Panc1 (cell line): ENCODE data around the gene CCBE1. TPM values are rescaled to one million over a fixed set of nuclear protein-coding genes. Genes with fewer than 3 reads are reported as not detected.

Experiments
- ATAC-seq: fragments of 200-7000 bp; cut with Tn5 transposase; 2 replicates; pipeline ENCODE4 v1.9.1; 2020; ENCODE audit warnings: mild to moderate bottlenecking, moderate library complexity
- BruUV-seq: library from RNA; stranded (reverse); fragments of 400-500 nt; replicated peaks from 2 replicates; lab custom pipeline; 2021; lab: Mats Ljungman, UMichigan
- CTCF ChIA-PET: fragments of 300-600 bp; sonication (Branson Sonifier 250); formaldehyde crosslinking; loops from one replicate; lab custom pipeline; 2022; ENCODE audit warnings: antibody characterized with exemption; lab: Charles Lee
- POLR2A ChIA-PET: fragments of 300-600 bp; sonication (Branson Sonifier 250); formaldehyde crosslinking; loops from one replicate; lab custom pipeline; 2022; ENCODE audit warnings: antibody characterized with exemption; lab: Charles Lee
- DNase-seq: peaks from one replicate; pipeline ENCODE4 v3.0.0-alpha.2; 2010; ENCODE audit warnings: low read depth, low spot score
- H3K27ac ChIP-seq: 2 replicates; pipeline ENCODE4 v1.5.1; 2011; ENCODE audit warnings: mild to moderate bottlenecking, low read length, inconsistent platforms
- H3K27me3 ChIP-seq: fragments of 200-500 bp; sonication (Bioruptor generic); 2 replicates; pipeline ENCODE4 v1.6.0; 2014; ENCODE audit warnings: low read length, inconsistent platforms; ENCODE audit not compliant: control insufficient read depth, insufficient read depth
- H3K36me3 ChIP-seq: fragments of 200-500 bp; sonication (Bioruptor generic); 2 replicates; pipeline ENCODE4 v1.5.1; 2014; ENCODE audit warnings: inconsistent platforms, mild to moderate bottlenecking, low read length, moderate library complexity; ENCODE audit not compliant: control insufficient read depth, insufficient read depth
- H3K4me1 ChIP-seq: 2 replicates; pipeline ENCODE4 v1.5.1; 2011; ENCODE audit warnings: inconsistent platforms, mild to moderate bottlenecking, low read length, moderate library complexity; ENCODE audit not compliant: control insufficient read depth, insufficient read depth
- H3K4me3 ChIP-seq, 2 experiments: 2 replicates each; pipeline ENCODE4 v1.5.1; 2011 to 2012; ENCODE audit warnings: low read depth in 2 of 2, low read length in 2 of 2, mild to moderate bottlenecking in 2 of 2, inconsistent platforms in 1 of 2, moderate library complexity in 1 of 2
- H3K9me3 ChIP-seq: fragments of 200-500 bp; sonication (Bioruptor generic); 2 replicates; pipeline ENCODE4 v1.5.1; 2014; ENCODE audit warnings: low read depth, mild to moderate bottlenecking, inconsistent platforms, low read length, moderate library complexity; ENCODE audit not compliant: control insufficient read depth, insufficient read depth
- CTCF ChIP-seq: fragments of 450-650 bp; IDR thresholded peaks from 2 replicates; pipeline ENCODE4 v1.5.1; 2017; ENCODE audit warnings: mild to moderate bottlenecking
- POLR2AphosphoS5 ChIP-seq: IDR thresholded peaks from 2 replicates; pipeline ENCODE4 v1.6.1; 2012; ENCODE audit warnings: mild to moderate bottlenecking, low read depth, low read length, moderate library complexity
- REST ChIP-seq, 2 experiments: IDR thresholded peaks; 2 replicates each; pipeline ENCODE4 v1.6.1; 2011 to 2012; ENCODE audit warnings: low read depth in 2 of 2, control low read depth in 1 of 2, low read length in 1 of 2, mild to moderate bottlenecking in 1 of 2, moderate library complexity in 1 of 2; ENCODE audit not compliant: insufficient read depth in 1 of 2
- SIN3A ChIP-seq: IDR thresholded peaks from 2 replicates; pipeline ENCODE4 v1.6.1; 2012; ENCODE audit warnings: low read depth, mild to moderate bottlenecking, low read length, moderate library complexity, borderline replicate concordance; ENCODE audit not compliant: insufficient read depth
- TCF7L2 ChIP-seq: IDR thresholded peaks from 2 replicates; pipeline ENCODE4 v1.6.1; 2011; ENCODE audit warnings: mild to moderate bottlenecking, low read depth, low read length, inconsistent platforms
- in situ Hi-C: cut with HindIII; loops from 2 replicates; pipeline ENCODE4 v1.10.0; 2016; ENCODE audit warnings: low sequenced_read_pairs, low pct_unique_long_range_greater_than_20kb
- intact Hi-C: fragments of 100-400 bp; cut with micrococcal nuclease; formaldehyde crosslinking; loops from one replicate; pipeline ENCODE4 v1.10.0; 2022; ENCODE audit not compliant: unreplicated experiment
- total RNA-seq: library from RNA; stranded (reverse); gene quantifications from one replicate; pipeline ENCODE4 v1.2.1, GENCODE V29; 2021; ENCODE audit not compliant: unreplicated experiment

The CCBE1 gene
- total RNA-seq, 1 experiment from 2014 or later = 0.13 TPM

GRCh38 chr18:59704146-59704545 is 6.9 kb upstream of the CCBE1 start:
- CTCF ChIA-PET = no interaction called here
- Histone ChIP-seq H3K4me1 (no peaks in the 10 kb centered on the region), H3K27ac (no peak overlapping the region), H3K9me3 (no peaks in the 10 kb centered on the region), H3K27me3 (no peaks in the 10 kb centered on the region), H3K4me3 (no peak overlapping the region), H3K36me3 (no peaks in the 10 kb centered on the region)
- POLR2A ChIA-PET = no interaction called here
- no peak for ATAC-seq
- no peak for TF ChIP-seq POLR2AphosphoS5
- TF ChIP-seq SIN3A = no peak
- TF ChIP-seq REST (IDR thresholded peaks at IDR 0.05; ENCODE audit: insufficient read depth in 1 of 2, low read depth in 2 of 2, low read length in 1 of 2) = no peak
- no peak for TF ChIP-seq CTCF
- TF ChIP-seq TCF7L2 = no peak
- in situ Hi-C loops = no loop called here
- intact Hi-C loops = no loop called here
- no peak for DNase-seq
- no TSS peak for BruUV-seq

GRCh38 chr18:59701272-59701671 is 4.0 kb upstream of the CCBE1 start:
- Histone ChIP-seq H3K27me3 (no peaks in the 10 kb centered on the region), H3K9me3 (no peaks in the 10 kb centered on the region), H3K4me3 (no peak overlapping the region), H3K27ac (no peak overlapping the region), H3K4me1 (no peaks in the 10 kb centered on the region), H3K36me3 (no peaks in the 10 kb centered on the region)
- ChIA-PET CTCF (no interaction called here), POLR2A (no interaction called here)
- BruUV-seq = no TSS peak
- in situ Hi-C loops = no loop called here
- no peak for ATAC-seq
- intact Hi-C loops = no loop called here
- TF ChIP-seq SIN3A = no peak
- TF ChIP-seq TCF7L2 = no peak
- no peak for TF ChIP-seq CTCF
- no peak for TF ChIP-seq REST (IDR thresholded peaks at IDR 0.05; ENCODE audit: insufficient read depth in 1 of 2, low read depth in 2 of 2, low read length in 1 of 2)
- TF ChIP-seq POLR2AphosphoS5 = no peak
- no peak for DNase-seq
